Adrenal gland (tissue), 5 donors: Measurements from ENCODE around the gene RANGAP1.

Source experiments
- CTCF ChIP-seq, 6 experiments: fragments of 450-650 bp in 4 of 6; fragments of 200-600 bp in 2 of 6; sonication (generic) in 1 of 6; IDR thresholded peaks; 1 replicate in 5 of 6; 2 replicates in 1 of 6; pipeline versions ENCODE4 v1.5.1 to v1.8.0; 2016 to 2021; ENCODE audit warnings: antibody characterized with exemption in 6 of 6, mild to moderate bottlenecking in 2 of 6, moderate library complexity in 1 of 6
- POLR2A ChIP-seq, 2 donors: fragments of 450-650 bp; IDR thresholded peaks; one replicate each; pipeline ENCODE4 v1.6.1; 2017; ENCODE audit warnings: antibody characterized with exemption in 2 of 2, mild to moderate bottlenecking in 2 of 2, moderate library complexity in 1 of 2
- donor health status: DM: no; HTN: no; CAD: no.

GRCh38 chr22:41241133-41241676 is 44.8 kb downstream of the RANGAP1 start:
- TF ChIP-seq CTCF (IDR thresholded peaks at IDR 0.05) (no peak), POLR2A (IDR thresholded peaks at IDR 0.05) (no peak)
